Measurements from ENCODE around the gene HLA-E.
A peak's percentile ranks its signal among the peaks of the same experiment; 100 is the strongest.

HLA-E gene

DNA sequence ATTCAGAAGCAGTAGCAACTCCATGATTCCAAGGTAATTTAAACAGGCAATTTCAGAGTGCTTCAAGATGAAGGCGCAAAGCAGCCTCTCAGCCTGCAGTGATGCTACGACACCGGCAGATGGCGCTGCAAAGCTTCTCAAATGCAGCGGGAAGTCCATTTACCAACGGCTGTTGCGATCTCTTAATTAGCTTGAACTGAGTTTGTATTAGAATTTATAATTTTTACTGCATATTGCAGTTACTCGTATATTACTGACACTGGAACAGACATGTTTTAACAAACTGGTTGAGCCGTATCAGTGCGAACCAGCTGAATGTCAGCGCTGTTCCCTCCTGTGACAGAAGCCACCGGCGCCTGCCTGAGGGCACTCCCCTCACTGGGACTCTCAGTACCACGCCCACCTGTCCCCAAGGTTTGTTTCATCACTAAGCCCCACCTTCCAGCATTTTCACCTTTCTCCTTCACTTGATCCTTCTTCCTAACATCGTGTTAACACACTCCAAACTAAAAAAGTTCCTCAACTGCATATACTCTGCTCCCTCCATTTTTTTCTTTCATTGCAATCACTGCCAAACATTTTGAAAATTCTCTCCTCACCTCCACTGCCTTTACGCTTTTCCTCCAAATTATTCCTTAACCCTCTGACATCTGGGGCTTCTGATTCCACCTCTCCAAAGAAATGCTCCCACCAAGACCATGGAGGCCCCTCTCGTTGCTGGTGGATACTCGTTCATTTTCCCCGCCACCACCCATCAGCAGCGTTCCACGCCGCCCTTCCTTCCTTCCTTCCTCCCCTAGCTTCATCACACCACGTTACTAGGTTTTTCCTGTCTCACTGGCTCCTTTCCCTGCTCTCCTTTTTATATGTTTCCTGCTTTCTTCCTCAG lies 52.5 kb downstream of the HLA-E start:
- DNase-seq (ENCODE audit: low read depth in 2 of 2), result peak; percentile 52 to 74

DNA sequence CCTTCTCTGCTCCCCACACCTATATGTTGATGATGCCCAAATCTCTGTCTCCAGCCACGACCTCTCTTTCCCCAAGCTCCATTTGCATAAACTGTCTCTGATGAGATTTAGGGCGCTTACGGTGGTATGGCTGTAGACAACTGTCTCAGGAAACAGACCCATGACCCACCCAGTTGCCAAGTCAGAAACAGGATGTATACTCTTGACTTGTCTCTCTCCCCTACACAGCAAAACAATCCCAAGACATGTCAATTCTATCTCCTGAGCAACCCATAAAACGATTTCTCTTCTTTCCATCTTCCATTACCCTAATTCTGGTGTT lies 53.1 kb downstream of the HLA-E start:
- no peak for DNase-seq (ENCODE audit: low read depth in 2 of 2)

DNA sequence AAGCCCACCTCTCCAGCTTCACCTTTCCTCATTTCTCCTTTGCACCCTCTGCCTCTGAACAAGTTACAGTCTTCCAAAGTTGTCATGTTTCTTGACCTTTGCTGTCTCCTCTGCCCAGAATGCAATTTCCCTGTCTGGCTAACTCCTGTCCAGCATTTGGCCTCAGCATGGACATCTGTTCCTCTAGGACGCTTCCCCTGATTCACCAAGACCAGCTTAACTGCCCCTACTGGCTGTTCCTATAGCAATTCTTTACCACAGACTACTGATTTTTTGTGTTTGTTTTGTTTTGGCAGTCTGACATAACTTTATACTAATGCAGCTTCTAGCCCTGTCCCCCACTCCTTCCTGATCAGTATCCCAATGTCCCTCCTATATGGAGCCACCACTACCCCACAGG lies 53.6 kb downstream of the HLA-E start:
- no peak for DNase-seq (ENCODE audit: low read depth in 2 of 2)
